K562 (cell line): ENCODE measurements around the gene LACTB. TPM values are rescaled to one million over a fixed set of nuclear protein-coding genes. Genes with fewer than 3 reads are reported as not detected.
A peak's percentile ranks its signal among the peaks of the same experiment; 100 is the strongest.

Experiments
- ATF6 ChIP-seq: sonication (generic); formaldehyde crosslinking; IDR thresholded peaks from 2 replicates; pipeline ENCODE4 v1.4.0; 2020; ENCODE audit warnings: mild to moderate bottlenecking, missing genetic modification reagents
- BRD4 ChIP-seq: fragments of 200-600 bp; sonication (generic); IDR thresholded peaks from 2 replicates; pipeline ENCODE4 v1.6.1; 2017; ENCODE audit warnings: inconsistent platforms
- CBX5 ChIP-seq: IDR thresholded peaks from 2 replicates; pipeline ENCODE4 v1.6.1; 2014; ENCODE audit warnings: low read depth, borderline replicate concordance
- CBX8 ChIP-seq: fragments of 200-600 bp; sonication (generic); IDR thresholded peaks from 2 replicates; pipeline ENCODE4 v1.6.1; 2012; ENCODE audit warnings: borderline replicate concordance, mixed run types, low read depth, mild to moderate bottlenecking, moderate library complexity, mixed read lengths, low read length, control low read depth, inconsistent platforms; ENCODE audit not compliant: poor library complexity, severe bottlenecking; ENCODE audit errors: extremely low read depth
- GABPB2 ChIP-seq: fragments of 250-450 bp; sonication (Bioruptor Pico); conservative IDR thresholded peaks from 2 replicates; pipeline ENCODE4 v1.5.1; 2021; ENCODE audit warnings: mild to moderate bottlenecking
- GTF2E2 ChIP-seq: fragments of 200-800 bp; sonication (Bioruptor generic); IDR thresholded peaks from 2 replicates; pipeline ENCODE4 v1.6.1; 2016; ENCODE audit warnings: missing genetic modification characterization, missing compliant biosample characterization
- JUND ChIP-seq, 2 experiments: IDR thresholded peaks; 2 replicates in 1 of 2; 3 replicates in 1 of 2; pipeline ENCODE4 v1.6.1; 2011; ENCODE audit warnings: borderline replicate concordance in 2 of 2, low read depth in 2 of 2, low read length in 2 of 2, improper control_type of control experiment in 1 of 2, missing biosample characterization in 1 of 2, missing genetic modification characterization in 1 of 2, missing genetic modification reagents in 1 of 2
- KDM5B ChIP-seq: fragments of 200-600 bp; sonication (generic); IDR thresholded peaks from 2 replicates; pipeline ENCODE4 v1.6.1; 2012; ENCODE audit warnings: low read depth, mild to moderate bottlenecking, moderate library complexity, low read length, control low read depth, inconsistent platforms; ENCODE audit not compliant: insufficient replicate concordance
- KLF10 ChIP-seq: fragments of 250-450 bp; sonication (Bioruptor Pico); IDR thresholded peaks from 2 replicates; pipeline ENCODE4 v1.6.1; 2021; ENCODE audit warnings: matching md5 sums
- NELFE ChIP-seq: IDR thresholded peaks from 2 replicates; pipeline ENCODE4 v1.6.1; 2011; ENCODE audit warnings: mild to moderate bottlenecking; ENCODE audit not compliant: insufficient read depth, insufficient read length
- NR2C2 ChIP-seq, 2 experiments: fragments of 200-800 bp in 1 of 2; sonication (Bioruptor generic) in 1 of 2; sonication (generic) in 1 of 2; formaldehyde crosslinking in 1 of 2; IDR thresholded peaks; 2 replicates each; pipeline versions ENCODE4 v1.6.1 to v1.8.0; 2016 to 2022; ENCODE audit warnings: mild to moderate bottlenecking in 1 of 2, missing compliant biosample characterization in 1 of 2, missing genetic modification characterization in 1 of 2, missing genetic modification reagents in 1 of 2
- PATZ1 ChIP-seq: fragments of 250-450 bp; sonication (Bioruptor Pico); IDR thresholded peaks from 2 replicates; pipeline ENCODE4 v1.5.0; 2020; ENCODE audit warnings: mild to moderate bottlenecking, borderline replicate concordance
- RHOXF2B ChIP-seq: fragments of 250-450 bp; sonication (Bioruptor Pico); conservative IDR thresholded peaks from 2 replicates; pipeline ENCODE4 v1.5.1; 2021
- SIN3A ChIP-seq, 2 experiments: fragments of 150-350 bp in 1 of 2; IDR thresholded peaks; 2 replicates each; pipeline ENCODE4 v1.6.1; 2011 to 2016; ENCODE audit warnings: borderline replicate concordance in 2 of 2, low read depth in 2 of 2, low read length in 2 of 2, mild to moderate bottlenecking in 2 of 2, moderate library complexity in 2 of 2; ENCODE audit not compliant: control insufficient read depth in 1 of 2
- SMARCE1 ChIP-seq: fragments of 450-650 bp; IDR thresholded peaks from 2 replicates; pipeline ENCODE4 v1.7.1; 2016; ENCODE audit warnings: mild to moderate bottlenecking
- TAF15 ChIP-seq: fragments of 200-400 bp; formaldehyde crosslinking; IDR thresholded peaks from 2 replicates; pipeline ENCODE4 v1.6.1; 2017; ENCODE audit warnings: mild to moderate bottlenecking, low read depth, low read length, moderate library complexity
- XRCC4 ChIP-seq: IDR thresholded peaks from one replicate; pipeline ENCODE4 v1.6.1; 2011; ENCODE audit not compliant: insufficient read depth, insufficient read length; ENCODE audit errors: extremely low read depth
- ZBTB12 ChIP-seq: fragments of 250-450 bp; sonication (Bioruptor Pico); IDR thresholded peaks from 2 replicates; pipeline ENCODE4 v1.4.0; 2020
- ZNF174 ChIP-seq: fragments of 250-450 bp; sonication (Bioruptor Pico); IDR thresholded peaks from 2 replicates; pipeline ENCODE4 v1.4.0; 2020; ENCODE audit warnings: mild to moderate bottlenecking
- ZNF184 ChIP-seq: sonication (generic); formaldehyde crosslinking; IDR thresholded peaks from 2 replicates; pipeline ENCODE4 v1.5.0; 2020; ENCODE audit warnings: missing genetic modification reagents
- ZNF586 ChIP-seq: fragments of 450-650 bp; formaldehyde crosslinking; conservative IDR thresholded peaks from 2 replicates; pipeline ENCODE4 v1.4.0; 2020; ENCODE audit warnings: mild to moderate bottlenecking, moderate library complexity
- ZNF668 ChIP-seq: fragments of 250-450 bp; sonication (Bioruptor Pico); IDR thresholded peaks from 2 replicates; pipeline ENCODE4 v1.8.0; 2022; ENCODE audit warnings: mild to moderate bottlenecking, inconsistent platforms
- polyA plus RNA-seq, 8 experiments: library from polyadenylated mRNA; depleted of rRNA in 4 of 8; stranded (reverse) in 5 of 8; unstranded in 3 of 8; fragments of >200 nt; fragmentation: Nextera tagmentation in 2 of 8; fragmentation: Illumina TruSeq in 1 of 8; extraction: Ambion mirVana in 2 of 8; extraction: Trizol in 1 of 8; gene quantifications; 2 replicates each; pipeline versions ENCODE4 v1.2.1 to v1.2.3, GENCODE V29; 2011 to 2014; ENCODE audit warnings: inconsistent platforms in 1 of 8, missing spikeins in 1 of 8
- total RNA-seq, 7 experiments: library from RNA; depleted of rRNA in 6 of 7; stranded (reverse); fragments of >200 nt in 6 of 7; fragmentation: Illumina TruSeq in 2 of 7; extraction: Trizol in 2 of 7; gene quantifications; 2 replicates each; pipeline versions ENCODE4 v1.2.1 to v1.2.3, GENCODE V29; 2011 to 2021; ENCODE audit warnings: low replicate concordance in 1 of 7

LACTB gene
- total and polyA plus RNA-seq, 9 of the 15 experiments (the other 6 are each of a cell fraction or from before 2014, with no cell fraction given): 3.1 to 15.5 (median 9.8) TPM

- peak; percentile 61 for TF ChIP-seq JUND (IDR thresholded peaks at IDR 0.05; ENCODE audit: borderline replicate concordance, low read depth, low read length)
- TF ChIP-seq JUND (tag; IDR thresholded peaks at IDR 0.05; ENCODE audit: borderline replicate concordance, low read depth, low read length): peak; percentile 21; the same call in 1 of the 3 replicates
- TF ChIP-seq KDM5B: peak; percentile 94
- TF ChIP-seq GTF2E2 (tag): peak; percentile 97
- peak; percentile 62 for TF ChIP-seq SMARCE1
- TF ChIP-seq CBX8: no peak
- TF ChIP-seq TAF15: no peak
- TF ChIP-seq NELFE: no peak
- TF ChIP-seq RHOXF2B: no peak
- no peak; the same call in 1 of the 2 replicates for TF ChIP-seq ZBTB12 (CRISPR knock-in tag)
- TF ChIP-seq NR2C2 (CRISPR knock-in tag; IDR thresholded peaks at IDR 0.05): peak; percentile 86; the same call in 1 of the 2 replicates
- TF ChIP-seq NR2C2 (tag; IDR thresholded peaks at IDR 0.05): peak; percentile 67; the same call in 1 of the 2 replicates
- TF ChIP-seq ZNF184 (CRISPR knock-in tag): no peak
- TF ChIP-seq ZNF668: no peak
- no peak for TF ChIP-seq GABPB2 (CRISPR knock-in tag)
- no peak for TF ChIP-seq ZNF174 (CRISPR knock-in tag)
- TF ChIP-seq XRCC4: no peak
- no peak for TF ChIP-seq KLF10
- TF ChIP-seq ZNF586 (CRISPR knock-in tag): no peak
- no peak for TF ChIP-seq PATZ1 (CRISPR knock-in tag)
- peak; percentile 94 for TF ChIP-seq ATF6 (CRISPR knock-in tag)
- TF ChIP-seq CBX5: no peak
- no peak for TF ChIP-seq BRD4
- peak; percentile 38 to 87; a peak in 3 of 4 replicates for TF ChIP-seq SIN3A (IDR thresholded peaks at IDR 0.05; ENCODE audit: borderline replicate concordance in 2 of 2, control insufficient read depth in 1 of 2, low read depth in 2 of 2, low read length in 2 of 2)
Observed at GRCh38 chr15:63157118-63157843, 35.6 kb downstream of the LACTB start, which contains the start of gene RPS27L (continued).
